Measurements from ENCODE around the gene ADGRL1. TPM values are rescaled to one million over a fixed set of nuclear protein-coding genes. Genes with fewer than 3 reads are reported as not detected.

Gene ADGRL1
- total RNA-seq, 1 donor from 2014 or later = 3.3 TPM

DNA sequence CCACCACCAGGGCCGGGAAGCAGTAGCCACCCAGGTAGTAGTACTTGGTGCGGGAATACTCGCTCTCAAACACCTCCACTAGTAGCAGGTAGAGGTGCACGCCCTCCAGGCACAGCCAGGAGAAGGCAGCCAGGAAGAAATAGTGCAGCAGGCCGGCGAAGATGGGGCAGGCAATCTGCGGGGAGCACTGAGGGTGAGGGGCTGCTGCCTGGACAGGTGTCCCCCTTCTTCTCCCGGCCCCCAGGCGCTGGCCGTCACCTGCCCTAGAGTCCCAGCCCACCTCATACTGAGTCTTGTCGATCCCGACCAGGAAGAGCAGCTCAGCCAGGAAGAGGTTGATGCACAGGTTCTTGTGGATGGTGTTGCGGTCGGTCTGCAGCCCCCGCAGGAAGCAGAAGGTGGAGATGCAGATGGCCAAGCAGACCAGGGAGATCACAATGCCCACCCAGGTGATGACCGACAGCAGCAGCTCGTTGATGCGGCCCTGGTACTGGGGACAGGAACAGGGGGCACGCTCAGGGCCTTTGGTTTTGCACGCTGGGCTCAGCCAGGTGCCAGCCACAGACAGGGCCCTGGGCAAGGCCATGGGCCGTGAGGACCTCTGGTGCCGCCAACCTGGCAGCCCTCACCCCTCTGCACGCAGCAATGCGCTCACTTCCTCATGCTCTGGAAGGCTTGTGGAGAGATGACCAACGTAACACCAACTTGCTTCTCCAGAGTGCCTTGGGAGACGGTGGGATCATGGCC, 48.8 kb downstream of the ADGRL1 start:
- H3K4me3 ChIP-seq (ENCODE audit: low read depth, low read length) = no peak overlapping the region
- no peak for DNase-seq (ENCODE audit: low read depth)
- TF ChIP-seq, protein P1, sequence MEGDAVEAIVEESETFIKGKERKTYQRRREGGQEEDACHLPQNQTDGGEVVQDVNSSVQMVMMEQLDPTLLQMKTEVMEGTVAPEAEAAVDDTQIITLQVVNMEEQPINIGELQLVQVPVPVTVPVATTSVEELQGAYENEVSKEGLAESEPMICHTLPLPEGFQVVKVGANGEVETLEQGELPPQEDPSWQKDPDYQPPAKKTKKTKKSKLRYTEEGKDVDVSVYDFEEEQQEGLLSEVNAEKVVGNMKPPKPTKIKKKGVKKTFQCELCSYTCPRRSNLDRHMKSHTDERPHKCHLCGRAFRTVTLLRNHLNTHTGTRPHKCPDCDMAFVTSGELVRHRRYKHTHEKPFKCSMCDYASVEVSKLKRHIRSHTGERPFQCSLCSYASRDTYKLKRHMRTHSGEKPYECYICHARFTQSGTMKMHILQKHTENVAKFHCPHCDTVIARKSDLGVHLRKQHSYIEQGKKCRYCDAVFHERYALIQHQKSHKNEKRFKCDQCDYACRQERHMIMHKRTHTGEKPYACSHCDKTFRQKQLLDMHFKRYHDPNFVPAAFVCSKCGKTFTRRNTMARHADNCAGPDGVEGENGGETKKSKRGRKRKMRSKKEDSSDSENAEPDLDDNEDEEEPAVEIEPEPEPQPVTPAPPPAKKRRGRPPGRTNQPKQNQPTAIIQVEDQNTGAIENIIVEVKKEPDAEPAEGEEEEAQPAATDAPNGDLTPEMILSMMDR (conservative IDR thresholded peaks at IDR 0.05; ENCODE audit: low read depth, low read length) = no peak

GRCh38 chr19:14156122-14156521, 49.8 kb downstream of the ADGRL1 start:
- TF ChIP-seq, protein P1 (conservative IDR thresholded peaks at IDR 0.05; ENCODE audit: low read depth, low read length) = no peak
- no peak for DNase-seq (ENCODE audit: low read depth)

DNA sequence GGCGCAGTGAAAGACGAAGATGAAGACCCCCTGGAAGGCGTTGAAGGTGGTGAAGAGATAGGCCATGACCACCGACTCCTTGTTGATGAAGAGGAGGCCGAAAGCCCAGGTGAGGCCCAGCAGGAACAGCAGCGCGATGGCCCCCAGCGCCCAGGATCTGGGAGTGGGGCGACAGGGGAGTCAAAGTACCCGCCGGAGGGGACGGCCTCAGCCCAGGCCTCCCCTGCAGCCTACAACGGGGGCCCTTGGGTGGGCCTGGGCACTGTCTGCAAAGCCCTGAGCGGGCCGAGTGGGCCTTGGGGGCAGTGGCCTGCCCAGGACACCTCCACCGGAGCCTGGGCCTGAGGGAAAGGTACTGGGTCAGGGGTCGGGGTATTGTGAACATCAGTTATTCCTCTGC, 50.6 kb downstream of the ADGRL1 start:
- no peak overlapping the region for H3K4me3 ChIP-seq (ENCODE audit: low read depth, low read length)
- TF ChIP-seq, protein P1 (conservative IDR thresholded peaks at IDR 0.05; ENCODE audit: low read depth, low read length) = no peak
- no peak for DNase-seq (ENCODE audit: low read depth)

More at GRCh38 chr19:14156122-14156521, 49.8 kb downstream of the ADGRL1 start:
- no peak overlapping the region for H3K4me3 ChIP-seq (ENCODE audit: low read depth, low read length)

GRCh38 chr19:14152713-14153112, 53.3 kb downstream of the ADGRL1 start:
- DNase-seq (ENCODE audit: low read depth) = no peak
- TF ChIP-seq, protein P1 (conservative IDR thresholded peaks at IDR 0.05; ENCODE audit: low read depth, low read length) = no peak
- no peak overlapping the region for H3K4me3 ChIP-seq (ENCODE audit: low read depth, low read length)

DNA sequence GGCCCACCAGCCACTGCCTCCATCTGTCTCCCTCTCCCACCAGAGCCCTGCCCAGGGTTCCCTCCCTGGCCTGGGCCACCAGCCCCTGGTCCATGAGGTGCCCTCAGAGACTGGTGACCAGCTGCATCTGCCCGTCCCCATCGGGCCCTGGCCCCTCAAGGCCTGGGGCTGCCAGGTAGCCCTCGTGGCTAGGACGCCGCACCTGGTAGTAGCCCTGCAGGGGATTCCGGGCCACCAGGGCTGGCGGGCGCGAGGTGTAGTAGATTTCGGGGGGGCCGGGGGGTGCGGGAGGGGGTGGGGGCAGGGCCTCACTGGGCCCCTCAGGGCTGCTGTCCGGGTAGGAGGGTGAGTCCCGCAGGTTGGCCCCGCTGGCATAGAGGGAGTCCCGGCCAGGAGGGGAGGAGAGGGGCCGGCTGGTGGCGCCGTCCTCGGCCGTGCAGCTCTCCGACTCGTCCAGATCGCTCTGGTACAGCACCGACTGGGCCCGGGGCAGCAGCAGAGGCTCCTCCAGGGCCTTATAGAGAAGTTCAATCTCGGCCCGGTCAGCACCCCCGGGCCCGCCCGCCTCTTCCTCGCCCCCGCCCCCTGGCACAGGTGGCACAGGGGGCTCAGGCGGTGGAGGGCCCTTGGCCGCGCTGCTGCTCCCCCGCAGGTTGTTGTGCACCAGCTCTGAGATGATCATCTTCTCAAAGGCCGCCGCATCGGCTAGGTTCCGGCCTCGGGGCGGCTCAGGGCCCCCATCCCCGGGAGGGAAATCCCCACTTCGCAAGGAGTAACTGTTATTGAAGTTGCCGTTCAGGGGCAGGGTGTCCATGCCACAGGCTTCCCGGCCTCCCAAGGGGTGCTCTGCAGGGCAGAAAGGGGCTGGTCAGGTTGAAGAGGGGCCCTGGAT, 55.0 kb downstream of the ADGRL1 start:
- no peak for DNase-seq (ENCODE audit: low read depth)
- TF ChIP-seq, protein P1 (conservative IDR thresholded peaks at IDR 0.05; ENCODE audit: low read depth, low read length) = no peak
- no peak overlapping the region for H3K4me3 ChIP-seq (ENCODE audit: low read depth, low read length)

DNA sequence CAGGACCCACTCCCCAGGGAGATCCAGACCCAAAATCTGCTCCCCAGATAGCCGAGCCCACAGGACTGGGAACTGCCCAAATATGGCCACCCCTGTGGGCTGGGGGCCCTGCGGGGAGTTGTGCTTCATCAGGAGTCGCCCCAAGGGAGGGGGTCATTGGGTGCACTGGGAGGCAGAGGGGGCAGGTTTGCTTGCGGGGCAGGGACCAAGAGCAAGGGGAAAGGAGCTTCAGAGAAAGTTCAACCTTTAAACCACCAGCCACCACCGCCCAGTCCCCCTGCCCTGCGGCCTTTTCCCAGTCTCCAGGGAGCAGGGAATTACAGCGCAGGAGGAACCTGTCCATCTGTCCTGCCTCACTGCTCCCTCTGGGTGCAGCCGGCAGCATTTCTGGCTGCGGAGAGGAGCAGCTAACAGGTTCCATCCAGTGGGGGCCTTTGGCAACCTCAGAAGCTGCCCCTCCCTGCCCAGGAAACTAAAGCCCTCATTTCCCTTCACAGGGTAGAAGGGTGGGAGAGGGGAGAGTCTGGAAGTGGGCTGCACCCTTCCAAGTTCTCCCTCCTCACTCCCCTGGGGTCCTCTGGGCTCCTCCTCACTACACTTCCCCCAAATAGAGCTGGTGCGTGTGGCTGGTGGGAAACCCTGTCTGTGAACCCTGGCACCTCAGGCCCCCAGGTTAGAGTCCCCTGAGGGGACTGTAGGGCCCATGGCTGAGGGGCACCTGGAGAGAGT, 55.8 kb downstream of the ADGRL1 start:
- DNase-seq (ENCODE audit: low read depth) = no peak
- TF ChIP-seq, protein P1 (conservative IDR thresholded peaks at IDR 0.05; ENCODE audit: low read depth, low read length) = no peak
- no peak overlapping the region for H3K4me3 ChIP-seq (ENCODE audit: low read depth, low read length)
